ENCODE data around the gene UROC1. TPM values are rescaled to one million over a fixed set of nuclear protein-coding genes. Genes with fewer than 3 reads are reported as not detected.

UROC1 gene
- total RNA-seq, 1 experiment from 2014 or later: not detected

DNA sequence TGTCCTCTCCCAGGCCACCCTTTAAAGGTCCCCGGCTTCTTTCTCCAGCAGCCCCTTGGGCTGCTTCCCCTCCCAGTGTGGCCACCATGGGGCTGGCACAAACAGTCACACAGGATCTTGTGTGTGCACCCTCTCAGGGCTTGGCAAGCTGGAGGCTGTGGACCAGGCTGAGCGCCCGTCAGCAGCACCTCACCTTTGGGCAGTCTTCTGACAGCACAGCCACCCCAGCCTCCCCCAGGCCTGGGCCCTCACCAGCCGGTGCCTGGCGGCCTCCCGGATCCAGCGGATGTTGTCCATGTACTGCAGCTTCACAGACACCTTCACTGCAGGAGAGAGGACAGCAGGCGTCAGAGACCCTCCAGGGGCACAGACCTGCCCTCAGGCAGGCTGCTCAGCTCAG lies 21.8 kb downstream of the UROC1 start:
- DNase-seq (ENCODE audit: low read depth): no peak

DNA sequence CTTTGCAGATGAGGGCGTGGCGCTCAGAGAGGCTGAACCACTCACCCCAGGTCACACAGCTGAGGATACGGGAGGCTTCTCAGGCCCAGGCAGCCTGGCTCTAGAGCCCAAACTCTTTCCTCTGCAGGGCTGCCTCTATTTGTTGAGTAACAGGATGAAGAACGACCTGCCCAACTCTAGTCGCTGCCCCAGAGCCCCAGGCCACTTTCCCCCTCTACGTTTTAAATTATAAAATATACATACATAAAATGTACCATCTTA lies 22.7 kb downstream of the UROC1 start:
- no peak for DNase-seq (ENCODE audit: low read depth)

DNA sequence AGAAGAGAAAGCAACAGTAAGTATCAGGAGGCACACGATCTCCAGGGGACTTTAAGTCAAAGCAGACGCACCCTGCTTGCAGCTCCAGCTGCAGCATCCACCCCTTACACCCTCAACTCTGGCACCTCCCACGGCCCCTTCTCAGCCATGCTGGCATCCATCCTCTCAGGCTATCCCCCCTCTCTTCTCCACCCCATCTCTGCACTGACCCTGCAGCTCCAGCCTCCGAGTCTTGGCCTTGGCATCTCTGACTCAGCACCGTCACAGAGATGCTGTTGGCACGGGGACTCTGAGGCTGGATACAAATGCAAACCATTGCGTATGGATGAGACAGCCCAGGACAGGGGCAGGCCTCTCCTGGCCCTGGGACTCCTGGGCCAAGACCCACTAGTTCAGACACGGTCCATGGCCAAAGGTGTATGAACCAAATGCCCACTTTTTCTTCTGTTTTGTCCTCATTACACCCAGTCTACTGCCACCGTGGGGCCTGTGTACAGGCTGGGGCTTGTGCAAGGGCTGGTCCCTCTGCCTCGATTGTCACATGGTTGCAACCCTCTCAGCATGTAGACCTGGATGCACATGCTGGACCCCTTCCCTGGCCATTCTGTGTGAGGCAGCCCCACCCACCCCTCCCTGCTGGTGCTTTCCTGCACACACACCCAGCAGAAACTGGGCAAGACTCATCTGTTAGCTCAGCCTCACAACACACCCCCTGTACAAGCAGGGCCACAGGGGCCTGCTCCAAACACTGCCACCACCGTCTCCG lies 23.2 kb downstream of the UROC1 start:
- DNase-seq (ENCODE audit: low read depth): no peak

DNA sequence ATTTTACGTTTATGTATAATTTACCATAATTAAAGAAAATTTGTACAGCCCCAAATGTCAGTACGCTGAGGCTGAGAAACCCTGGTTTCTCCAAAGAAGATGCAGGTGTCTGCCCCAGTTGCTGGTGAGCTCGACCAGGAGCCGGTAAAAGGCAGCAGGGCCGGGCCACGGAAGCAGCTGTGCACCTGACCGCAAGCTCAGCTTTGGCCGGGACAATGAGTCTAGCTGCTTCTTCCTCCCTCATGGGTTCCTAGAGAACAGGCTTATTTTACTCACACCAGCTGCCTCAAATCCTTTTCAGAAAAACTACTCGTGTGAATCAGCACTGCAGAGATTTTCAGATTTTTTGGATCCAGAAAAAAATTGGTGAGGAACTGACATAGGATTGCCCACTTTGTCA lies 23.8 kb downstream of the UROC1 start:
- DNase-seq (ENCODE audit: low read depth): no peak

DNA sequence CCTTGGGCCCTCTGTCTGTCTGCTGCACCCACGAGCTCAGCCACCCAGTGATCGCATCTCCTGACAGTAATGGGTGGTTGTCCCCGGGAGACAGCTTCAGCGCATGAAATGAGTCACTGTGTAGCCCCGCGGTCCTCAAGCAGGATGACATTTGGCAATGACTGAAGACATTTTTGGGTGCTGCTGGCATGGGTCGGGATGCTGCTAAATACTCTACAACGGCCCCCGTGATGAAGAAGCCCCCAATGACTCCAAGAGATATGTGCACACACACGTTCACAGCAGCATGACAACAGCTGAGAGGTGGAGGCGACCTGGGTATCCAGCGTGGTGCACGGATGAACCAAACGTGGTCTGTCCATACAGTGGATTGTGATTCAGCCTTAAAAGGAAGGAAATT lies 24.5 kb downstream of the UROC1 start:
- DNase-seq (ENCODE audit: low read depth): no peak

DNA sequence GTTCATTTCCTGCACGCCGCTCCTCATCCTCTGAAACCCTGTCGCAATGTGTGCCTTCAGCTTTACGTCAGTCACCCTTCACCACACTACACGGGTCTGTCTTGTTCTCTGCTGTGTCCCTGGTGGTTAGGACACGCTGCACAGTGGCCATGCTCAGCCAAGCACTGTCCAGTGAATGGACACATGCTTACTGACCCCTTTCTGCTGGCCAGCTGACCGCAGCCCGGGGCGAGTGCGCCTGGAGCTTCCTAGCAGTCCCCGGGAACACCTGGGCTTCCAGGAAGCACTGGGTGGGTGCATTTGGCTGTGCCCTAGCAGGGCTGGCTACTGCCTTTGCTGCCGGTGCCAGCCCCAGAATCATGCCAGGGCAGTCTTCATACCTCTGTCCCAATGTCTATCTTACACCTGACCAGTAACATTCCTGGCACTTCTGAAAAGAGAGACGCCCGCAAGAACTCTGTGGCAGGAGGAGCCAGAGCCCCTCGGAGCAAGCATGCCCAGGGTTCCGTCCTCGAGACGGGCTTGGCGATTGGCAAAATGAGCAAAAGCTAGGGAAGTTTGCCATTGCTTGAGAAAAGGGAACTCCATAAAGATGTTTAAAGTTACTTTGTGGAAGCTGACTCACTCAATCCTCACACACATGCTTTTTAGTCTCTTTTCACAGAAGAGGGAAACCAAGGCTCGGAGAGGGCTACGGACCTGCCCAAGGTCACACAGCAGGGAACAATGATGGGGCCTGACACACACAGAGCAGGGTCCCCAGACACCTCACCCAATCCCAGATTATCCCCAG lies 26.2 kb downstream of the UROC1 start:
- no peak for DNase-seq (ENCODE audit: low read depth)

DNA sequence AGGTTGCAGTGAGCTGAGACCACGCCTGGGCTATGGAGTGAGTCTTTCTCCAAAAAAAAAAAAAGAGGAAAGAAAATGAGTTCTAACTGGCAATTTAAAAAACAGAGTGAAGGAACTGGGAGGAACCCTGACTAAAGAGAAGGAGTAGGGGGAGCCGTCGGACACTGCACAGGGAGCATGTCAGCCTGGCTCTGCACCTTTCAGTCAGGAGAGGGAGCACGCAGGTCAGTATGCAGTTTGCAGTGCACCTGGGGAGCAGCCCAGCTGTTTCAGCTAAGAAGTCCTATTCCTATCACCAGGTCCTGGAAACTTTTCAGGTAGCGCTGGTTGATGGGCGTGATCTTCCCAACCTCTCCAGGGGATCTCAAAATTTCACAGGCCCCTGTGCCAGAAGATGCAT lies 27.0 kb downstream of the UROC1 start:
- no peak for DNase-seq (ENCODE audit: low read depth)

DNA sequence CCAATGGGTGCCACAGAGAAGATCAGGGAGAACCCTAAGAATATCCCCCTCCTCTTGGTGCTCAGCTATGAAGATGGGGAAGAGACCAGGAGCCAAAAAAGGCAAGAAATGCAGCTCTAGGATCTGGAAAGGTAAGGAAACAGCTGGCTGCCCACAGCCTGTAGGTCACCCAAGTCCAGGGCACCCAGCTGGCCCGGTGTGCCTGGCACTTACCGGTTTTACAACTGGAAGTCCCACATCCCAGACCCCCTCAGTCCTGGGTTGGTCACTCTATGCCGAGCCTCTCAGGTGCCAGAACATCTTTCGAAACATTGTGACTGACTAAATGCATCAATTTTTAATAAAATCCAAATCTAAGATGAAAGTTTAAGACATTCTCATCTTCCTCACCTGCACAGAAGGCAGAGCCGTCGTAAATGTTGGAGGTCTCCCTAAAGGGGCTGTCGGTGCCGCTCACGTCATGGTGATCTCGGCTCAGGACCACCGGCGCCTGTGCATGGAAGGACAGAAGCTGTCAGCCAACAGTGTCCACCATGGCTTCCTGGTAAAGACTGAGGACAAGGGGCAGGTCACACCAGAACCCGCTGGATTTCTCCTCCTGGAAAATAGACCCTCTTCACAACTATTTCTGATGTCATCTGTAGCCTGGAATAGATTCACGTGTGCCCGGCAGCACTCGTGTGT lies 28.5 kb downstream of the UROC1 start:
- no peak for DNase-seq (ENCODE audit: low read depth)

DNA sequence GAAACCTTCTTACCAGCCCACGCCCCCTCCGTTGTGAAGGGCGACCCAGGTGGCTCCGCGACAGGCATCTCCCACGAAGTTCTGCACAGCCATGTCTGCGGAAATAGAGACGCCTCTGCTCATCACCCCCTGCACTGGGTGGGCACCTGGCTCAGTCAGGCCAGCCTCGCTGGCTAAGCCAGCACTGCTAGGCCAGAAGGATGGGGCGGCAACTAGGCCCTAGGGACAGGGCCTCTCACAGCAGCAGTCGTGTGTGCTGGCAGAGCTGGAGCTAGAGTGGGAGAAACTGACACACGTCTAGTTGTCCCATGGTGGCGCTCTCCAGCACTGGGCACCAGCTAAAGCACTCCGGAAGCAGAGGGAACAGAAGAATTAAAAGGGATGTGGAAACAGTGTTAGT lies 29.4 kb downstream of the UROC1 start:
- no peak for DNase-seq (ENCODE audit: low read depth)

DNA sequence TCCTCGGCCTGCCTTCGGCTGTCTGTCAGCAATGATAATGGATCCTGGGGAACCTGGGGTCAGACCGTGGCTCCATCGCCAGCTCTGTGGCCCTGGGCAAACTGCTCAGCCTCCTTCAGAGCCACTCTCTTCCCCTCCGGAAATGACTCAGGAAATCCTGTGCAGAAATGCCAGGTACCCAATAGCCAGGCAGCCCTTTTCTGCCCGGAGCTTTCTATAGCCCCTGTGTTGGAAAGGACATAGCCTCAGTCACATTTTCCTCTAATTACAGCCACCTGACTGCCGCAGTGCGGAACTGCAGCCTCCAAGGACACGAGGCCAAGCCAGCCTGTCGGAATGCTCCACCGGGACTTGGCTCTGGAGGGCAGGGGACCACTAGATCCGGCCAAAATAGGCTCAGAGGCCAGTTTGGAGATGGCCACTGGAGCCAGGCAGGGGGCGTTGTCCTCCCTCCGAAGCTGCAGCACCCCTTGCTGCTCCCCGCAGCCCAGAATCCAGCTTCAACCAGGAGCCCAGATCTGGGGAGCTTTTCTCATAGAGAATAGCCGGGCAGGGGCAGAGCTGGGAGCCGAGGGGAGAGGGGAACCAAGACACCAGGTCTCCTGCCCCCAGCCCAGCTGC lies 30.3 kb downstream of the UROC1 start:
- DNase-seq (ENCODE audit: low read depth): peak; percentile 85

DNA sequence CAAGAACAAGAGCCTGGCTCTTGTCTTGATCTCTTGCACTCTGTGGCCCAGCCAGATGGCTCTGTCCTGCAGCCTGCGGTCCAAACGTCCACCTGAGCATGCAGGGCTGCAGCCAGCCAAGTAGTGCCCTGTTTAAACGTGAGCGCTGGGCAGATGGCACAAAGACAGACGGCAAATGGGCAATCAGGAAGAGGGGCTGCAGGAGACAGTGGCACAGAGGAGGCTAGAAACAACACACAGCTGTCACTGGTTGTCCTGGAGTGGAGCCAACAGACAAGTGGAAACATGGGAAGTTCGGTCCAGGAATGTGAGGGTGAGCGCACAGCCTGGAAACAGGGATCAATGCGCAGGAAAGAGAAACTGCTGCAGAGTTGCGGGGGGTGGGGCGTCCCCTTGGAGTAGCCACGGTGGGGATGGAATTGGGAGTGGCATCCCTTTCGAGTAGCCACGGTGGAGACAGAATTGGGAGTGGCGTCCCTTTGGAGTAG lies 31.2 kb downstream of the UROC1 start:
- DNase-seq (ENCODE audit: low read depth): no peak

DNA sequence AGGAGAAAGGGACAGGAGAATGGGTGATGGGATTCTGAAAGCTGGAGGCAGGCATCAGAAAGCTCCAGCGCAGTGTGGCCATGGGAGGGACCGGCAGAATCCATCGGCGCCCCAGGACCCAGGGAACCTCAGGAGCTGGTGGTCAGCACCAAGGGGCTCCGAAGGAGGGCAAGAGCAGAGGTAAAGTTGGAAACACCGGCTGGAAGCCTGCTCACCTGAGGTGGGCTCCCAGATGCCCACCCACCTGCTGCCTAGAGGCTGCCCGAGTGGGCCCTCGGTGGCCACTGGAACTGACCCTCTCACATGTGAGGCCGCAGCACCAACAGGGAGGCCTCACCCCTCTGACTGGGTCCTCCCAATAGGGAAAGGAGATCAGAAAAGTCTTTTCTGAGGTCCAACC lies 31.6 kb downstream of the UROC1 start:
- DNase-seq (ENCODE audit: low read depth): no peak

DNA sequence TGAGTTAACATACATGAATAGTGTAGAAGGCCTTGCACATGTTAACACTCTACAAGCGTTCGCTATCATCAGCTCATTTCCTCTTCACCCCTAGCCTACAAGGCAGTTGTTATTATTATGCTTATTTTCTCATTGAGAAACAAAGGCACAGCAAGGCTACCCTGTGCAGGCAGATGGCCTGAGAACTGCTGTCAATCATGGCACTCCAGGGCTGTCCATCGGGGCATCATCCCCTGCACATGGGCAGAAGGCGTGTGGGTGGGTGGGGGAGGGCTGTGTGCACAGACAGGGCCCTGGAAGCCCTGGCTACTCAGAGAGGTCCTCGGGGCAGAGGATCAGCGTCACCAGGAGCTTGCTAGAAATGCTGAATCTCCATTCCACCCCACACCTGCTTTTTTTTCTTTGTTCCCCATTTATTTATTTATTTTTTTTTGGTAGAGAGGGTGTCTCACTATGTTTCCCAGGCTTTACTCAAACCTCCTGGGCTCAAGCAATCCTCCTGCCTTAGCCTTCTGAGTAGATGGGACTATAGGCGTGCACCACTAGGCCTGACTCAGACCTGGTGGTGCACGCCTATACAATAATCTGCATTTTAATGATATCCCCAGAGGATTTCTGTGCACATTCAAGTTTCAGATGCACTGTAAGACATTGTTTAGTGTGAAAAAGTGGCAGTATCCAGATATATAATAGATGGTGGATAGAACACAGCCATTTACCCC lies 32.2 kb downstream of the UROC1 start:
- DNase-seq (ENCODE audit: low read depth): no peak

DNA sequence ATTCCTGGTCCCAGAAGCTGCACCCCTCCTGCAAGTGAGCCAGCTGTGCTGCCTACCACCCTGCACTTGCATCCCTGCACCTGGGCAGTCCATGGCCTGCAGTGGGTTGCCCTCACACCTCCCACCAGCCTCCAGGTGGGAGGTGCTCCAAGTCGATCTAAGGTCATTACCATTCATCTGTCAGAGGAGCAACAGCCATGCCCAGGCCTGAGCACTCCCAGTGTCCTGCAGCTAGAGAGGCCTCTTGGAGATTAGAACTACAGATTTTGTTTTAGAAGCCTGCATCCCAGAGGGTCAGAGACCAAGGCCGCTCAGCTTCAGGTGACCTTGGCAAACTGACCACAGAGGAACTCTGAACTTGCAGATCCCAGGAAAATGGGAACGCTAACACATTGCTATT lies 32.9 kb downstream of the UROC1 start:
- no peak for DNase-seq (ENCODE audit: low read depth)

DNA sequence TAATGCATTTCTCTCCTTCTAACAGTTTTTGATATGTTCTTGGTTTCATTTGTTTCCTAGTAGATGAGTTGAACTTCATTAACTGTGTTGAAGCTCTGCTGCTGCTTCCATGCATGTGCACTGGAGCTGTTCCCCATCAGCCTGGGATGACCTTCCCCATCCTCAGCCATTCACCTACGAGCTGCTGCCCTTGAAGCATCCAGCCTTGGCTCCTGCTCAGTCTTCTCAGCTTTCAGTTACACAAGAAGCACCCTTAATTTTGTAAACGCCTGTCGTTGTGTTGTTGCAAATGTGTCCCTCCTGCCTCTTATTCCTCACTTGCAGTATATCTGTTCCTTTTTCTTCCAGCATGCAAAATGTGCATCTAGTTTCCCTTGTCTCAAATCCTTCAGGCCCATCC lies 33.4 kb downstream of the UROC1 start:
- DNase-seq (ENCODE audit: low read depth): no peak

DNA sequence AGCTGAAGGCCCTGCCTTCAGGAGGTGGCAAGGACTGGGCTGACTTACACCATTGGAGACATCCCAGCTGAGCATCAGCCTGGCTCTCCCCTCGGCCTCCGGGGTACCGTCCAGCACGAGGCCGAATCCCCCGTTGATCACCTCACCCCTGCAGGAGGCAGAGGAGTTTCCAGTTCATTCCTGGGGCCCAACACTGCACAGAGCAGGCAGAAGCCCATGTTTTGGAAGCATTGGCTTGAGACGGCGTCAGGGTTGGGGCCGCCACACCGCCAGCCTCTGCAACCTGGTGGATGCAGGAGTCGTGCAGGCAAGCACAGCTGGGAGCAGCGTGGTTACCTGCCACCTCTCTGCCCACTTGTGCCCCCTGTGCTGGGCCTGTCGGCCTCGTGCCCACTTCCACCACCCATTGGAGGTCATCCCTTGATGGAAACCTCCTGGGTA lies 34.2 kb downstream of the UROC1 start:
- DNase-seq (ENCODE audit: low read depth): no peak

DNA sequence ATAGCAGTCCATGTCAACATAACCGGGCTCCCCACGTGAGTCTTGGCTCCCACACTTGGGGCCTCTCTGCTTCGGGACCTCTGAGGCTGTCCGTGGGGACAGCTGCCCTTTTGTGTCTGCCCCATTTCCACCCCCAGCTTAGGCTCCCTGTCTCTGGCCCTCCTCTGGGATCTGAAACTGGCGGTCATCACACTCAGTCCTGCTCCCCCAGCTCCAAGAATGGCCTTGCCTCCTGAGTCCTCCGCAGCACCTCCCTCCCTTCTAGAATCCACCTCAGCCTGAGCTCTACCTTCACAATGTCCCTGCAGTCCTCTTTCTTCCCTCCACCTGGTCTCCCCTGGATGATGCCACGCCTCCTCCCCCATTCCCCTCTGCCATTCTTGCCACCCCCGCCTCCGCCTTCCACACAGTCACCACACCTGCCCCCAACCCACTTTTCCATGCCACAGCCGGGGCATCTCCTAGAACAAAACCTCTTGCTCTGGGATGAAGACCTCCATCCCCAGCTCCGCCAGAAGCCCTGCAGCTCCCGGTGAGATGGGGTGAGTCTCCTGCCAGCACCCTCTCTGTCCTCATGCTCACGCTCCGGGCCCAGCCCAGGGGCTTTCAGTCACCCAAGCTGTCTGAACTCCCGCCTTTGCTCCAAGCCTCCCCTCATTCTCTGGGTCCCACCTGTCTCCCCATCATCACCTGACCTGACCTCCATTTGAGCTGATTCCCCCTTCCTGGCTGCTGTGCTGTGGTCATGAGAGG lies 34.9 kb downstream of the UROC1 start:
- no peak for DNase-seq (ENCODE audit: low read depth)

DNA sequence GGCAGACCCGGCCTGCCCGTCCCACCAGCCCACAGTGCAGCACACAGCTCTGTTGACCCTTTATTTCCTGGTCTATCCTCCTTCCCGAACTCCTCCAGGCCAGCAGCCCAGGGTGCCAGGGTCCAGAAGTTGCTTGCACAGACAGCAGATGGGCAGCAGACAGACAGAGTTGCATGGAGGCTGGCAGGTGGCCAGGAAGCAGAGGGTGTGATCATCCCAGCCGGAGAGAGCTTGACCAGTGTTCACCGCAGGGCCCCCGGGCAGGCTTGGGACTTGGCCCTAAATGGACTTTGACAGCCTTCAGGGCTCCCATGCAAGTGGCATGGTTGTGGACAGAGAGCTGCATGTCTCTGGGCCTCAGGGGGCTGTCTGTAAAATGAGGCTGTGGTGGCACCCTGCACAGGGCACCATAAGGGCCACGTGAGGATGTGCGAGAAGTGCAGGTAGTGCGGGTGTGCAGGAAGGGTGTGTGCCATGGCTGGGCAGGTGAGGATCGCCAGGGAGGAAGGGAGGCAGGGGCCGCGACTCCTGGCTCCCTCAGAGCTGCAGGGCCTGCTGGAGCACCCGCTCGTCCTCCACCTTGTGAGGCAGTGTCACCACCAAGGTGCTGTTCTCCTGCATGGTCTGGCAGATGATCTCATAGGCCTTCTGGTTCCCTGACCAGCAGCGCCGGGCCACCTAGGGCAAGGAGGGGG lies 35.6 kb downstream of the UROC1 start:
- peak; percentile 88 for DNase-seq (ENCODE audit: low read depth)

DNA sequence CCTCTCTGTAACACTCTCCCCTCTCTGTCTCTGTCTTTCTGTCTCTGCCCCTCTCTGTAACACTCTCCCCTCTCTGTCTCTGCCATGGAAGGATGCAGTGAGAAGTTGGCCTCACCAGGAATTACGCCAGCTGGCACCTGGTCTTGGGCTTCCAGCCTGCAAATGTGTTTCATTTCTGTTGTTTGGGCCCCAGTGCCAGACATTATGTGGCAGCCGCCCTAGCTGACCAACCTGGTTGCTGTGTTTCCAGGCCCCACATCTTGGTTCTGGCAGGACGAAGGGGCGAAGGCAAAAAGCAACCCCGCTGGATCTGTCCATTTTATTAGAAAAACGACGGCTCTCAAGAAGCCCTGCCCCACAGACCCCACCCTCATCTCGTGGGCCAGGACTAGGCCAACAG lies 36.7 kb downstream of the UROC1 start:
- no peak for DNase-seq (ENCODE audit: low read depth)

DNA sequence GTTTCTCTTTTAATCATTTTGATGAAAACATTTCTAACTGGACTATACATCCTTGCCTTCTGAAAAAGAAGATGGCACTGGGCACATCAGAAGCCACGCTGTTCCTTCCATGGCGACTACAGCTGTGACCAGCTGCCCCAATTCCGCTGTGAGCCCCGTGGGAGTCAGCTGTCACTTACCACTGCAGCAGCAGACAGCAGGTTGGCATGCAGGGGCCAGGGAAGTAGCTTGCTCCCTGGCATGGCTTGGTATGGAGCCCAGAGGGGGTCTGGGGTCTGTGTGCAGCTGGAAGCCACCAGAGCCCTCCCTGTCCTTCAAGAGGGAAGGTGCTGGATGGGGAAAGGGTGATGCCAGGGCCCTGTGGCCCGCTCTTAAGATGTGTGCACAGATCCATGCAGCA lies 37.4 kb downstream of the UROC1 start:
- no peak for DNase-seq (ENCODE audit: low read depth)
